Bone marrow (tissue), 2 donors: ENCODE measurements around the gene ITPR2.

Experiments used
- DNase-seq, 2 donors: peaks; one replicate each; lab custom pipeline; 2025; lab: John Stamatoyannopoulos, UW

The ITPR2 gene

DNA sequence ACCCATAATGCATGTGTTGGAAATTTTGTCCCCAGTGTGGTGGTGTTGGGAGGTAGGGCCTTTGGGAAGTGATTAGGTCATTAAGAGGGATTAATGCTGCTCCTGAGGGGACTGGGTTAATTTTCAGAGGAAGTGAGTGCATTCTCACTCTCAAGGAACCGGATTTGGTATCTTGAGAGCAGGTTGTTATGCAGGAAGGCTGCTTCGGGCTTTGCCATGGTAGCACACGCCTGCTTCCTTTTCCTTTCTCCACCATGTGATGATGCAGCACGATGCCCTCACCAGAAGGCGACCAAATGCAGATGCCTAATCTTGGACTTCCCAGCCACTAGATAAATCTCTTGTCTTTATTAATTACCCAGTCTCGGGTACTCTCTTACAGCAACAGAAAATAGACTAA, 380.5 kb downstream of the ITPR2 start:
- DNase-seq, result peak in 1 of 2 donors; percentile 79

DNA sequence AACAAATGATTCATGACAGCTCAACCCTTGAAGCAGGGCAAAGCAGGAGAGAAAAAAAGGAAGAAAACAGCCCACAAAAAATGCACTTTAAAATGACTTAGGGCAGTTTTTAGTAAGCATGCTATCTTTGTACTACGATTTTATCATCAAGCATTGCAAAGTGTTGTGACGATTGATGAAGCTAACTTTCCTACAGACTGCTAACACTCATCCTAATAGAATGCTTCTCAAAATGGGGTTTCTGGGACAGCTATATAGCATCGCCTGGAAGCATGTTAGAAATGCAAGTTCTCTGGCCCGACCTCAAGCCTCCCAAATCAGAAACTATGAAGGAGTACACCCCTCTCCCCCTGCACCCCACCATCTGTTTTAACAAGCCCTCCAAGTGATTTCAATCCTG, 381.2 kb downstream of the ITPR2 start:
- no peak for DNase-seq

DNA sequence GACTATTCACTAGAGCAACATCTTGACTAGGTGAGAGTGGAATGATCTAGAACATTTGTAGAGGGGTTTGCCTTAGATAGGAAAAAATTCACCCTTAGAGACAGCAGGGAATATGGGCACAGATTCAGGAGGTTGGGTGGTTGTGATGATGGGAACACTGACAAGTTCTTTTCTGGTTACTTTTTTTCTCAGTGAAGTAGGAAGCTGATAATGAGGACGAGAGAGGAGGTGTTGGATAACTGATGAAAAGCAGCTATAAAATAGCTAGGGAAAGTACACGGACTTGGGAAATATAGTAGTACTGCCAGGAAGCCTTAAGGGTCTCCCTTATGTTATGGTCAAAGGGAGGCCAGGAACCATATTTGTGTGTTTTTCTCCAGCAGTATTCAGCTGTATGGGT, 387.1 kb downstream of the ITPR2 start:
- DNase-seq, result no peak

DNA sequence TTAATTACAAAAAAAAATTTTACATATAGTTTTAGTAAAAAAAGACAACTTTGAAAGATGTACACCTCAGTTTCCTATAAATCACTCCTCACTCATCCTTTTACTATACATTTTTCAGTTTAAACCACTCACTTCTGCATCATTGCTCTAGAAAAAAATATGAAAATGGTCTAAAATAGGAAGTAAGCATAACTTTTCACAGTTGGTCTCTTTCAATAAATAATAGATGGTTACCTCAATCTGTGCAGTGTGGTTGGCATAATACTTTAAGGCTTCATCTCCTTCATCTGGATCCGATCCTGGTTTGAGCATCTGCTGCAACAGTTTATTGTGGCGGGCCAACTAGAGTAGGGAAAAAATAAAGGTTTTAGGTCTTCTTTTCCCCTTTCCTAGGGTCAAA, 389.7 kb downstream of the ITPR2 start:
- no peak for DNase-seq

DNA sequence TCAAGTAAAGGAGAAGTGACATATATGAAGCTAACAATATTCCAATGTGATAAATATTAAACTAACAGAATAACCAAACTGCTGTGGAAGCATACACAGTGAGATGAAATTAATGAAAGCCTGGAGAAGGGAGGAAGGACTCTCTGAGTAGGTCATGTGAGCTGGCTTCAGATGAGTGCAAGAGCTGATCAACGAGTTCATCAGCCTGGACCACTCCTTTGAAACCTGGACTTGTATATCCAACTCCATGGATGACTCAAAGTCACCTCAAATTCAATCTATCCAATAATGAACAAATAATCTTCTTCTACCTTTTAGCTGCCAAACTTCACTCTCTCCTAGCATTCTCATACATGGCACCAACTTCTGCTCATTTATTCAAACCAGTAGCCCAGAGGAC, 391.6 kb downstream of the ITPR2 start:
- DNase-seq, result no peak

DNA sequence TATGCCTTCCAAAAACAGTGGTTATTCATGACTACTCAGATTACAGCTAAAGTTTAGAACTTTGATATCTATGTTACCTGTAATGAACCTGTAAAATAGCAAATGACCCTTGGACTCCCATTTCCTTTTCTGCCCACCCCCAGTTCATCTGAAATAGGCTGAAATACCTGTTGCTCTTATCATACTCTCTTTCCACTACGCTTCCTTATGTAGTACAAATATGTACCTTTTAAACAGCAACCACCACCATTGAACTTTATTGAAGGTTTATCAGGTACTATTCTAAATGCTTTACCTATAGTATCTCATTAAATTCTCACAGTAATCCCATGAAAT, 398.0 kb downstream of the ITPR2 start:
- DNase-seq, result no peak

DNA sequence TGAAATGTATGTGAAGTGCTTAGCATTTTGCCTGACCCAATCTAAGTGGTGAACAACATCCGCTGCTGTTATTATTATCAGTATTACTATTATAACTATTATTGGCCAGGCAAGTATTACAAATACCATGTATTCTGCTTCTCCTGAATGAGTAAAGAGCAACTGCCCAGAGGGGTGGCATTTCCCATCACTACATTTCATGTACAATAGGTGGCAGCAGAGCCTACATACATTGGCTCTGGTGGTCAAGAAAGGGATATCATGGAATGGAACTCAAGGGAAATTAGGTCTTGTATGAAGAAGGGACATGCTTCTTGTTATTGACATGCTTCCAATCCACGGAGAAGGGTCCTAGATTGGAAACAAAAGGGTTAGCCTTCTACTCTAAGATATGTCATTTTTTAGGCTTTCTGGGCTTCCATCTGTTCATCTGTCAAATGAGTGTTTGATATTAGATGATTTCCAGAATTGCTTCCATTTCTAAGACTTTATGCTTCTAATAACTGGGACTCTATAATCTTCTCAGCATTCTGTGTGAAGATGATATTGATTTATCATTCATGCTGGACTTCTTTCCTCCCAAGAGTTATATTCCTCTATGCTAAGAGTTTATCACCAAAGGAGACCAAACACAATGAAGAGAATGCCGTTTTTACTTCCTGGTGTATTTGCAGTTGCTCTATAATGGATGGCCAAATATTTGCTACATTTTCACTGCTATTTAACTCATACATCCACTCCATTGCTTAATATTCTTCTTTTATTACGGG, 398.5 kb downstream of the ITPR2 start:
- DNase-seq, result no peak

DNA sequence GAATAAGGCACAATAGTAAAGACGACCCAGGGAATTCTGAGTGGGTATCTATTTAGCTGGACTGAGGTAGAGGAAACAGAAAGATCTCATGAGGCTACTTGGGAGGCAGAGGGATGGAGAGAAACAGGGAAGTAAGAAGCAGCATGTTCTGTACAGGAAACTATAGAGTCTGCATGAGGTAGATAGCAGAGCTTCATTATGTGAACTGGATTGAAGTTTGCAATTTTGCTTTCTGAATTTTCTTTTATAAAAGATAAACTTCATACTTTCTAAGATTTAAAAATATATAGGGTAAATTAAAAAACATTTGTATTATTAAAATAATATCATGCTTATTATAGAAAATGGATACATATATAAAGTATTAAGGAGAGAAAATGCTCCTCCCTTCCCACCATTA, 399.3 kb downstream of the ITPR2 start:
- peak in 1 of 2 donors; percentile 36 for DNase-seq

DNA sequence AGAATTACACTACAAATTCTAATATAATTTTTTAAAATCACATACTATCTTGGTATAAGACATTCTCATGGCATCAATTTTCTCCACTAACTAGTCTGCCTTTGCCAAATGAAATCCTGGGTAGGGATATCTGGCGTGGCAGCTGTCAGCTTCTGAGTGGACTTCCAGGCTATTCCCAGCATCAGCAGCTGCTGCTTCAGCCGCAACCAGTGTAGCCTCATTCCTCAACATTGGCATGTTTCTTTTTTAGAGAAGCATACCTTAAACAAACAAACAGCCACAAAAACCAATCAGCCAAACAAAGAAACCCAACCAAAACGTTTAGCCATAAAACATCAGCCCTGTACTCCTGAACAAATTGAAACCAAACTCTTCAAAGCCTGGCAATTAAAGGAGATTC, 401.8 kb downstream of the ITPR2 start:
- no peak for DNase-seq

DNA sequence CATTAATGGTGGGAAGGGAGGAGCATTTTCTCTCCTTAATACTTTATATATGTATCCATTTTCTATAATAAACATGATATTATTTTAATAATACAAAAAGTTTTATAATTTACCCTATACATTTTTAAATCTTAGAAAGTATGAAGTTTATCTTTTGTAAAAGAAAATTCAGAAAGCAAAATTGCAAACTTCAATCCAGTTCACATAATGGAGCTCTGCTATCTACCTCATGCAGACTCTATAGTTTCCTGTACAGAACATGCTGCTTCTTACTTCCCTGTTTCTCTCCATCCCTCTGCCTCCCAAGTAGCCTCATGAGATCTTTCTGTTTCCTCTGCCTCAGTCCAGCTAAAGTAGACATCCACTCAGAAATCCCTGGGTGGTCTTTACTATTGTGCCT, 402.4 kb downstream of the ITPR2 start:
- peak in 1 of 2 donors; percentile 37 for DNase-seq

DNA sequence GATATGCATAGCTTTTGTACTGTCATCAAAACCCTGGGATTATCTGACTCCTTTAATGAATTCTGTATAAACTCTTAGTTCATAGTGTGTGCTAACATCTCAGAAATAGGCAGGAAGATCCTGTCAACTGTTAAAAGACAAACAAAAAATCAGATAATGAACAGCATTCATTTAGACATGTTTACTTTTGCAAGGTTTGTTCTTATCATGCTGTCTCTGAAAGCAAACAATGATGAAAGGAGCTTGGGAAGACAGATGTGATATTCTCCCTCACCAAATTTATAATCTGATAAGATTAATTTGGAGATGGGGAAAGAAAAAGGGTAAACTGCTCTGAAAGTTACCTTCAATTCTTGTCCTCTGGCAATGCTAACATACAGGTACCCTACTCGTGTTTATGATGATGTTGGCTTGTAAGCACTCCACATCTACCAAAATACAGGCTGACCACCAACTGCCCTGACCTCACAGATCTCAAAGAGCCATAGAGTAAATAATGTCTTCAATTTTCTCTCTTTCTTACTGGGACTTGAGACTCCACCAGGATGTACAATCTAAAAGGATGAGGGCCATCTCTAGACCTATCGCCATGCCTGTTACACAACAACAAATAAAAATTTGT, 403.8 kb downstream of the ITPR2 start:
- no peak for DNase-seq

DNA sequence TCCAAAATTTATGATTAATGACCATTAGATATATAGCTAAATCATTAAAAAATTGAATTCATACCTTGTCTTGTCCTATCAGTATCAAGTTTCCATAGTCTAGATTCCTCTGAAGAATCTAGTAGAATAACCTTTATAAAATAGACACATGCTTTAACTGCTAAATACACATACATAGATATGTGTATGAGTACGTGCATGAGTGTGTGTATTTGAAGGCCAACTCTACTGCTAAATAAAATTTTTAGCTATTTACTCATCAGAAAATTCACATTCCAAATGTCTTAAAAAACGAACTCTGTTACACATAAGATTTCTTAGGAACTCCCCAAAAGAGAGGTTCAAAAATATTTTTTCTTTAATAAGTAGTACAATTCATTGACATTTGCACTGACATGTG, 404.6 kb downstream of the ITPR2 start:
- DNase-seq, result no peak

DNA sequence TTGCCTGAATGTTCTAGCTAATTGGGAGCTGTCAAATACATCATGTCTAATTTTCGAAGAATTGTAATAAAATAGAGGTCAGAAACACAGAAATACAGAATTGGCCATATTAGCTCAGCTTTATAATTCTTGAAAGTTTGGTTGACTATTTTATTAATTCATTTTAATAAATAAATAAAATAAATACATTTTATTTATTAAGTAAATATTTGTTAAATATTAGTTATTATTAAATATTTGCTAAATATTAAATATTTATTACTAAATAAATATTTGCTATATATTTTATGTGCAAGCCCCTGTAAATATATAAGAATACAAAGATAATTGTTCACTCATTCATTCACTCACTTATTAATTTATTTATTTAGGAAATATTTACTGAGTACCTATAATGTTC, 406.3 kb downstream of the ITPR2 start:
- no peak for DNase-seq

DNA sequence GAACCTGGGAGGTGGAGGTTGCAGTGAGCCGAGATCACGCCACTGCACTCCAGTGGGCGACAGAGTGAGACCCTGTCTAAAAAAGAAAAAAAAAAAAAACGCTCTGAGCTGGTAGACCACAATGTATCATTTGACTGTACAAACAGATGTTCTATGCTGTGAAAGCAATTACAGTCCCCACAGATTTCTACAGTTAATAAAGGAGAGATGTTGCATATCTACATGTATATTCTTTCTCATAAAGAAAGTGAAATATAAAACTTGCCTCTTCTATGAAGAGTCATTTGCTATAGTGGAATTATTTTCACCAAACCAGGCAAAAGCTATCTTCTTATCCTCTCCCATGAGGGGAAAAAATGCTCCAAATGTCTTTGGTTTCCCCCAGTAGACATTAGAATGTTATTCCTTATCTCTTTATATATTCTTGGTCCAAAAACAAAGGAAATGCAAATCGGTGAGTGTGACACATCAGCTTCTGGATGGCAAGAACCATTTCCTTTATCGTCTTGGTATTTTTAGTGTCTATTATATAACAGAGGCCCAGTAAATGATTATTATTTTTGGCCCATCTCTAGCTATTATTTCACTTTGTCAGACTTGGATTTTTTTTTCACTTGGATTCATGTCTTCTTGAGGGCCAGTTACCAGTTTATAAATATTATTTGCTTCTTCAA, 407.3 kb downstream of the ITPR2 start:
- no peak for DNase-seq

DNA sequence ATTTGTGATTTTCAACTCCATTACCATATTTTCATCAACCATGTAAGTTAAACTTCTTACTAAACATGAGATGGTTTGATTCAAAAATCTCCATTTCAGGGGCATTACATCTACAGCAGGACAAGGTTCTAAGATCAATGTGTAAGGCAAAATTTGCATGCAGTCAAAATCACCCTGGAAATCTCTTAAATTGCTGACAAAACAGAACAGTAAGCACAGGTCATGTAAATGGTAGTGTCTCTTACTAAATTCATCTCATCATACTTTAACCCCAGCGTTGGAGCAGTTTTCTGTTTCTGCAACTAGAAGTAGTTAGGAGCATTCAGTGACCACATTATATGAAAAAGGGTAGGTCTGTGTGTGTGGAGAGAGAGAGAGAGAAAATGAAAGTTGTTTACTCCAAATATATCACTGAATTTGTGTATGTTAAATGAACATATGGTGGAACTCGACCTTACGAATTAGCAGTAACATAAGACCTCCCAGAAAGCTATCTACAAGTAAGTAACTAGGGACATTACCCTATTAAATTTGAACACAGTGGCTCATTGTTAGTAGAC, 410.1 kb downstream of the ITPR2 start:
- DNase-seq, result no peak

DNA sequence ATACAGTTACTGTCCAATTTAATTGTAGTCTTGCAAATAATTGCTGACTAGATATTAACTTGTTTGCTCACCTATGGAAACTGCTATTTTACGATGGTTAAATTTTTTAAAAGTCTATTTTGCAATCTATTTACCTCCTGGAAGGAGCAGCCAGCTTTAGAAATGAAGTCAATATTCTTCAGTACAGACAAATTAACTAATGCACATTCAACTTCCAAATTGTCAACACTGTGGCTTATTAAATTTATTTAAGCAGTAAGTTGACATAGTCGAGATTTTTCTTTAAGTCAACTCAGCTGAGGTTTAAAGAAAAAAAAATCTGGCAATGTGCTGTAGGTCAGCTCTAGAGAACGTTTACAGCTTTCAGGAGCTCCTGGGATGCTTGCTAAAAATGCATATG, 416.4 kb downstream of the ITPR2 start:
- DNase-seq, result no peak

DNA sequence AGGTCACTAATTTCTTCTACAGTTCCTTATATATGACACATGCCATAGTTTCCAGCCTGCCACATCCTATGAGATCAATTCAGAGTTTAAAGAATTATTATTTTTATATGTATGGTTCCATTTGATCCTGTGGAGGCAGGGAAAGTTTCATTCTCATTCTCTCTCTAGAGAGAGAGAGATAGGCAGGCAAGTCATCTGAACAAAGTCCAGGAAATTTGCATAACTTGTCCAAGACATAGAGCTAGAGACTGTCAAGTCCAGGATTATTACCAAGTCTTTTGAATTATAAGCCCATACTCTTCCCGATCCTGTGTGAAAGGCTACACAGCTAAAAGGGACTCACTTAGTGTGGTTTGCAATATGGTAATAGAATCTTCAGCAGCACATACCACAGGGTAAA, 422.3 kb downstream of the ITPR2 start:
- no peak for DNase-seq

DNA sequence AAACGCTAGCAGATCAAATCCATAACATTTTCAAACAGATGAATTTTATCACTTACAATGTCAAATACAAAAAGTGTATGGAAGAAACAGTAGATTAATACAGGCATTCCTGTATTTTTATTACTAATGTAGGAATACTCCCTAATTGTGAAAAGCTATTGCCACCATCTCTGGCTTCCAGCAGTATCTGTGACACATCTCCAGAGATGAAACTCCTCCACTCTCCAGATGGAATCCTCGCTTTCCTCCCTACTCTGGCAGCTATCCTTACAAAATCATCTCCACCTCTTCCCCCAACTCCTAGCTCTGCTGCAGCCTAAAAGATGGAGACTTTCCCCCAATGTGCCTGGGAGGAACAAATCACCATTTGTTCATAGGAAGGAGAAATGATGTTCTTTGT, 426.2 kb downstream of the ITPR2 start:
- no peak for DNase-seq

DNA sequence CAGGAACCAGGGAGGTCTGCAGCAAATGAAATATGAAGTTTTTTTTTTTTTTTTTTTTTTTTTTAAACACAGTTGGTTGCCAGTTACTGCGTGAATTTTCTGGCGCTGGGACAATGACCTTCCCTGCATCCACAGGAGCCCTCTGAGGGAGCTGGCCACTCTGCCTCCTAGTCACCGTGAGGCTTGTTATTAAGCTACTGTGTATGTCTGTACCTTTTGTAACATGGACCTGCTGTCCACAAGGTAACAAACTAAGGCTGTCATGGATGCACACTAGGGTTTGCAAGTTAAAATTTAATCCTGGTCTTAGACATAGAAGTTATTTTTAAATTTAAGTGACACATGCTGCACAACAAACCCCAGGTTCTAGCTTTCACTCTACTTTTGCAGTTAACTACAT, 426.6 kb downstream of the ITPR2 start:
- no peak for DNase-seq

DNA sequence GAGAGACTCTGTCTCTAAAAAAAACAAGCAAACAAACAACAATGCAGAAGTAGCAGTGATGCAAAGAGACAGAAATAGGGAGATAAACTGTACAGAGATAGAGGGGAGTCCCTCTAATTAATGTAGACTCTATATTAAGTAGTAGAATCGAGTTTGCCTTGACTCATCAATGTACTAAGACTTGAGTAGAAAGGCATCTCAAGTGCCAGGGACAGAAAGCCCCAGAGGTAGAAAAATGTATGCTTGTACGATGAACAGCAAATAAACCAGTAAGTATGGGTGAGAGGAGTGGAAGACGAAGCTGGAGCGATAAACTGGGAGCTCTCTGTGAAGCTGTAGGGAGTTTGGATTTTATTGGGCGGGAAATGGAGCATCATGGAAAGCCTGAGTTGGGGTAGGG, 429.4 kb downstream of the ITPR2 start:
- DNase-seq, result no peak

DNA sequence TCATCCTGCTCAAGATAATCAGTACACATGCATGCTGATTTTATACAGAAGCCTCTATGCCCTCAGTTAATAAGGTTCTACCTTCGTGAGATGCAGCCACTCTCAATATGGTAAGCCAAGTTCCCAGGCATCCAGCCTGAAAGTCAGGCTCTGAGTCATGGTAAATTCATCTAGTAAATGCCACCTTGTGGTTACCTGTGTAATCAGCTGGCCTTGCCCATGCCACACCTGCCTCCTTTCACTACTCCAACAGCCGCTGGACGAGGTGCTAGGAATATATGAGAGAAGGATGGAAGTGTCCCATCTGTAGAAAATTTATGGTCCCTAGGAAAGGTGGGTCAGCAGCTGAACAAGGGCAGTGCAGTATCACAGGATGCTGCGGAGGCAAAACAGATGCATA, 430.3 kb downstream of the ITPR2 start:
- DNase-seq, result no peak

DNA sequence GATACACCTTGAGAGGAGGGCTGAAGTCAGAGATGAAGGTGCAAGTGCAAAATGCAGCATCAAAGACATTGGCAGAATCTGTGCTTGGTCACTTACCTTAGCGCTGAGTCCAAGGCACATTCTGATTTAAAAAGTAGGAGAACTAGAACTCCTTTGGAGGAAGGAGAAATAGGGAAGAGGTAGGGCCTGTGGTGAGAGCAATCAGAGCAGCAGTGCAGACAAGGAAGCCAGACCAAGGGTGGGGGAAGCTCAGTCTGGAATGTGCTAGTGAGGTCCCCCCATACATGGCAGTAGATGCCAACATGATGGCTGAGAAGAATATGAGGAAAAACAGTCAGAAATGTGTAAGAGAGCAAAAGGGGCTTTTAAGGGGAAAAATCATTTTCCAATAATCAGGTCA, 431.1 kb downstream of the ITPR2 start:
- DNase-seq, result no peak

DNA sequence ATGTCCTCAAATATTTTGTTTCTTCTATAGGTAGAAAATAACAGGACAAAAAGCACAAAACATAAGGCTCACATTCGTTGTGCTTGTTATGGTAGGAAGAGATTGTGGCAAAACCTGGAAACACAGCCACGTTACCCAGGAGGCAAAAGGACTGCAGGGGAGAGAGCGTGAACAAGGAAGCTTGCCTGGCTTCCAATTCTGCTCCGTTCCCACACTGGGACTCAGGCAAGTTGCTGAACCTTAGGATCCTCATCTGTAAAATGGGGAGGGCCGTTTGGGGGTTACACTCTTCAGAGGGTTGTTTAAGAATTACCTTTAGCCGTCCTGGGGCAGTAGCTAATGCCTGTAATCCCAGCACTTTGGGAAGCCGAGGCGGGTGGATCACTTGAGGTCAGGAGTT, 432.4 kb downstream of the ITPR2 start:
- no peak for DNase-seq
